ENCODE measurements around the gene RABGAP1L. TPM values are rescaled to one million over a fixed set of nuclear protein-coding genes. Genes with fewer than 3 reads are reported as not detected.

RABGAP1L gene
- total and polyA plus RNA-seq, 10 donors = 30.3 to 125 (median 77.7) TPM

GRCh38 chr1:174219606-174220370 is 60.5 kb downstream of the RABGAP1L start:
- 66 to 79% (median 75%) methylated on average over 4 of the region's 4 CpGs for WGBS, 5 donors
- H3K36me3 ChIP-seq = peaks cover 0 to 29% (median 3%) of the 10 kb centered on the region in 6 donors
- no peaks in the 10 kb centered on the region for H3K27me3 ChIP-seq (replicated peaks in 1 of 7)
- peaks cover 0 to 44% (median 6%) of the 10 kb centered on the region in 6 donors for H3K4me1 ChIP-seq
- no peak for DNase-seq
- H3K4me3 ChIP-seq = no peak overlapping the region
- H3K9me3 ChIP-seq = peaks cover 0 to 9% (median 0%) of the 10 kb centered on the region in 8 donors
- intact Hi-C loops (cut with DNase I; ENCODE audit: low total_unique reads) = loop anchor here (5.0 kb wide), 1 partner anchor 797 kb away; no protein-coding TSS in a partner anchor
- peak overlapping the region in 3 of 8 donors; percentile 3 to 27 (median 26) for H3K27ac ChIP-seq
- TF ChIP-seq POLR2A (IDR thresholded peaks at IDR 0.05) (no peak), POLR2AphosphoS5 (IDR thresholded peaks at IDR 0.05) (no peak), CTCF (IDR thresholded peaks at IDR 0.05 in 8 of 11, conservative IDR thresholded peaks at IDR 0.05 in 3 of 11) (no peak)

- intact Hi-C loops (cut with DNase I; ENCODE audit: low total_unique reads) = no loop called here
- peaks cover 0 to 52% (median 6%) of the 10 kb centered on the region in 6 donors for H3K4me1 ChIP-seq
- no peak overlapping the region for H3K27ac ChIP-seq
- H3K9me3 ChIP-seq = peaks cover 0 to 9% (median 0%) of the 10 kb centered on the region in 8 donors
- DNase-seq = no peak
- no peaks in the 10 kb centered on the region for H3K27me3 ChIP-seq (replicated peaks in 1 of 7)
- TF ChIP-seq POLR2AphosphoS5 (IDR thresholded peaks at IDR 0.05) = no peak
- no peak for TF ChIP-seq CTCF (IDR thresholded peaks at IDR 0.05 in 8 of 11, conservative IDR thresholded peaks at IDR 0.05 in 3 of 11)
- TF ChIP-seq POLR2A (IDR thresholded peaks at IDR 0.05) = no peak
- H3K36me3 ChIP-seq = peaks cover 0 to 29% (median 3%) of the 10 kb centered on the region in 6 donors
- 89 to 95% (median 89%) methylated on average over 2 of the region's 2 CpGs for WGBS, 5 donors
- no peak overlapping the region for H3K4me3 ChIP-seq
Observed at GRCh38 chr1:174221681-174222080, 62.4 kb downstream of the RABGAP1L start.

- no peak overlapping the region for H3K4me3 ChIP-seq
- DNase-seq = no peak
- no peaks in the 10 kb centered on the region for H3K27me3 ChIP-seq (replicated peaks in 1 of 7)
- intact Hi-C loops (cut with DNase I; ENCODE audit: low total_unique reads) = no loop called here
- peaks cover 0 to 9% (median 0%) of the 10 kb centered on the region in 8 donors for H3K9me3 ChIP-seq
- H3K36me3 ChIP-seq = peaks cover 0 to 29% (median 3%) of the 10 kb centered on the region in 6 donors
- no peak overlapping the region for H3K27ac ChIP-seq
- TF ChIP-seq POLR2A (IDR thresholded peaks at IDR 0.05) (no peak), CTCF (IDR thresholded peaks at IDR 0.05 in 8 of 11, conservative IDR thresholded peaks at IDR 0.05 in 3 of 11) (no peak), POLR2AphosphoS5 (IDR thresholded peaks at IDR 0.05) (no peak)
- H3K4me1 ChIP-seq = peaks cover 0 to 45% (median 4%) of the 10 kb centered on the region in 6 donors
- WGBS, 5 donors = 94 to 98% (median 96%) methylated on average over 4 of the region's 4 CpGs
Observed at GRCh38 chr1:174222166-174222949, 63.0 kb downstream of the RABGAP1L start.

All from spleen (tissue), 11 donors.